Measurements from ENCODE around the gene C1QL1.

Gene C1QL1

GRCh38 chr17:44917456-44917855 lies 50.6 kb downstream of the C1QL1 start:
- Histone ChIP-seq H4K20me1 (ENCODE audit: insufficient read depth, low read length) (no peaks in the 10 kb centered on the region), H3K9me3 (ENCODE audit: insufficient read depth, low read length) (no peaks in the 10 kb centered on the region), H3K4me3 (ENCODE audit: low read length) (no peak overlapping the region), H3K79me2 (ENCODE audit: low read length) (no peaks in the 10 kb centered on the region), H3K9ac (ENCODE audit: low read length) (no peak overlapping the region), H2AFZ (ENCODE audit: low read depth, low read length) (no peak overlapping the region), H3K36me3 (replicated peaks; ENCODE audit: low read depth, low read length) (no peaks in the 10 kb centered on the region), H3K27me3 (ENCODE audit: low read depth, low read length) (peaks cover 8% of the 10 kb centered on the region), H3K4me1 (ENCODE audit: low read length) (peaks cover 25% of the 10 kb centered on the region), H3K4me2 (ENCODE audit: low read length) (no peak overlapping the region), H3K27ac (ENCODE audit: low read length) (no peak overlapping the region)
- TF ChIP-seq, protein P1, sequence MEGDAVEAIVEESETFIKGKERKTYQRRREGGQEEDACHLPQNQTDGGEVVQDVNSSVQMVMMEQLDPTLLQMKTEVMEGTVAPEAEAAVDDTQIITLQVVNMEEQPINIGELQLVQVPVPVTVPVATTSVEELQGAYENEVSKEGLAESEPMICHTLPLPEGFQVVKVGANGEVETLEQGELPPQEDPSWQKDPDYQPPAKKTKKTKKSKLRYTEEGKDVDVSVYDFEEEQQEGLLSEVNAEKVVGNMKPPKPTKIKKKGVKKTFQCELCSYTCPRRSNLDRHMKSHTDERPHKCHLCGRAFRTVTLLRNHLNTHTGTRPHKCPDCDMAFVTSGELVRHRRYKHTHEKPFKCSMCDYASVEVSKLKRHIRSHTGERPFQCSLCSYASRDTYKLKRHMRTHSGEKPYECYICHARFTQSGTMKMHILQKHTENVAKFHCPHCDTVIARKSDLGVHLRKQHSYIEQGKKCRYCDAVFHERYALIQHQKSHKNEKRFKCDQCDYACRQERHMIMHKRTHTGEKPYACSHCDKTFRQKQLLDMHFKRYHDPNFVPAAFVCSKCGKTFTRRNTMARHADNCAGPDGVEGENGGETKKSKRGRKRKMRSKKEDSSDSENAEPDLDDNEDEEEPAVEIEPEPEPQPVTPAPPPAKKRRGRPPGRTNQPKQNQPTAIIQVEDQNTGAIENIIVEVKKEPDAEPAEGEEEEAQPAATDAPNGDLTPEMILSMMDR (IDR thresholded peaks at IDR 0.05; ENCODE audit: low read depth, low read length) = no peak
- TF ChIP-seq EZH2phosphoT487 (IDR thresholded peaks at IDR 0.05; ENCODE audit: low read depth) = no peak

DNA sequence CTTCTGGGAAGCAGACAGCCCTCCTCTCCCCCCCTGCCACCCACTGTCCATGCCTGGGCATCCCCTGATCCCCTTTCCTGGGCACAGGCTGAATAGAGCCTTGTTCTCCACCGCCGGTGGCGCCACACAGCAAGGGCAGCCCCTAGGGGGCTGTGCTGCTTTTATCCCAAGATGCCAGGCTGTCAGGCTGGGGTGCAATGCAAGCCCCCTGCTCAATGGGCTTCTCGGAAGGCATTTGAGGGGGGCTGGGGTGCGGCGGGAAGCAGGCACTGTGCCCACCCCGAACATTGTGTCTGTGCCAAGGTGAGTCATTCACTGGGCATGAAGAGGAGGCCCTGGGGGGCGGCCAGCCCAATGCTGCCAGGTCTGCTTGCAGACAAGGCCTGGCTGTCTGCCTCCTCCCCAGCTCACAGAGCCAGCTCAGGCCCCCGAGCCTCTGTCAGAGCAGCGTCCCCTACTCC lies 51.3 kb downstream of the C1QL1 start:
- Histone ChIP-seq H3K36me3 (replicated peaks; ENCODE audit: low read depth, low read length) (no peaks in the 10 kb centered on the region), H3K9me3 (ENCODE audit: insufficient read depth, low read length) (no peaks in the 10 kb centered on the region), H3K9ac (ENCODE audit: low read length) (no peak overlapping the region), H4K20me1 (ENCODE audit: insufficient read depth, low read length) (no peaks in the 10 kb centered on the region), H3K27ac (ENCODE audit: low read length) (no peak overlapping the region), H2AFZ (ENCODE audit: low read depth, low read length) (no peak overlapping the region), H3K4me3 (ENCODE audit: low read length) (no peak overlapping the region), H3K4me1 (ENCODE audit: low read length) (peaks cover 25% of the 10 kb centered on the region), H3K27me3 (ENCODE audit: low read depth, low read length) (peaks cover 8% of the 10 kb centered on the region), H3K4me2 (ENCODE audit: low read length) (no peak overlapping the region), H3K79me2 (ENCODE audit: low read length) (no peaks in the 10 kb centered on the region)
- TF ChIP-seq EZH2phosphoT487 (IDR thresholded peaks at IDR 0.05; ENCODE audit: low read depth) = no peak
- TF ChIP-seq, protein P1 (IDR thresholded peaks at IDR 0.05; ENCODE audit: low read depth, low read length) = no peak

GRCh38 chr17:44915862-44916780 lies 52.0 kb downstream of the C1QL1 start:
- Histone ChIP-seq H3K9me3 (ENCODE audit: insufficient read depth, low read length) (no peaks in the 10 kb centered on the region), H3K36me3 (replicated peaks; ENCODE audit: low read depth, low read length) (no peaks in the 10 kb centered on the region), H3K4me1 (ENCODE audit: low read length) (peaks cover 22% of the 10 kb centered on the region), H3K27ac (ENCODE audit: low read length) (no peak overlapping the region), H3K79me2 (ENCODE audit: low read length) (no peaks in the 10 kb centered on the region), H2AFZ (ENCODE audit: low read depth, low read length) (no peak overlapping the region), H4K20me1 (ENCODE audit: insufficient read depth, low read length) (no peaks in the 10 kb centered on the region), H3K4me3 (ENCODE audit: low read length) (no peak overlapping the region), H3K27me3 (ENCODE audit: low read depth, low read length) (peaks cover 8% of the 10 kb centered on the region), H3K4me2 (ENCODE audit: low read length) (no peak overlapping the region), H3K9ac (ENCODE audit: low read length) (no peak overlapping the region)
- TF ChIP-seq EZH2phosphoT487 (IDR thresholded peaks at IDR 0.05; ENCODE audit: low read depth) = no peak
- TF ChIP-seq, protein P1 (IDR thresholded peaks at IDR 0.05; ENCODE audit: low read depth, low read length) = no peak

DNA sequence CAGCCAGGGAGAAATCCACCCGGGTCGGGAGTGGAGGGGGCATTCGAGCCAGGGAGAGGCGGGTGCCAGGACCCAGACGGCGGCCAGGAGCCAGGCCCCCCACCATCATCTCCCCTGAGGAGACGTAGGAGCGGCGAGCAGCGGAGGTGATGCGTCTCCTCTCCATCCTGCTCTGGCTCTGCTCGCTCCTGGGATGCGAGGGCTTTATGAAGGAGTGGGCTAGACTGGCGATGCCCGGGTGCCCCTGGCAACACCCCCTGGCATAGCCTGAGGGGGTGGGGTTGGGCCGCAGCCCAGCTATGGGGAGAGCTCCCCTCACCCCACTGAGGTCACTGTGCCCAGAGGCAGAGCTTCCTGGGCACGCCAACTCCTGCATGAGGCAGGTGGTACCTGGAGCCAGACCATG lies 52.8 kb downstream of the C1QL1 start, which contains the start of gene GFAP:
GFAP (minus strand) TSS at position 180 of the 406 bp plus-strand sequence; CDS start at position 166, 14 bp downstream.
- H3K4me2 ChIP-seq (ENCODE audit: low read length) = no peak within 1 kb of the TSS
- H3K36me3 ChIP-seq (replicated peaks; ENCODE audit: low read depth, low read length) = no peaks in the 10 kb centered on the region
- H3K79me2 ChIP-seq (ENCODE audit: low read length) = no peaks in the 10 kb centered on the region
- no peaks in the 10 kb centered on the region for H4K20me1 ChIP-seq (ENCODE audit: insufficient read depth, low read length)
- H3K9ac ChIP-seq (ENCODE audit: low read length) = no peak within 1 kb of the TSS
- peaks cover 8% of the 10 kb centered on the region for H3K27me3 ChIP-seq (ENCODE audit: low read depth, low read length)
- no peak within 1 kb of the TSS for H2AFZ ChIP-seq (ENCODE audit: low read depth, low read length)
- H3K27ac ChIP-seq (ENCODE audit: low read length) = no peak within 1 kb of the TSS
- no peak for TF ChIP-seq EZH2phosphoT487 (IDR thresholded peaks at IDR 0.05; ENCODE audit: low read depth)
- TF ChIP-seq, protein P1 (IDR thresholded peaks at IDR 0.05; ENCODE audit: low read depth, low read length) = no peak
- H3K4me3 ChIP-seq (ENCODE audit: low read length) = no peak within 1 kb of the TSS
- H3K9me3 ChIP-seq (ENCODE audit: insufficient read depth, low read length) = no peaks in the 10 kb centered on the region
- H3K4me1 ChIP-seq (ENCODE audit: low read length) = peaks cover 14% of the 10 kb centered on the region
